Stimulated activated CD8-positive, alpha-beta memory T cell treated with anti-CD3 and anti-CD28 coated beads, Interleukin-7, amount 100 ng/mL, for 48 hours (primary cell): ENCODE measurements around the gene MYOG.

Experiments used
- DNase-seq, 2 donors: peaks; one replicate each; pipeline ENCODE4 v3.0.0-alpha.2; 2020; ENCODE audit warnings: low read depth in 1 of 2; ENCODE audit errors: extremely low read depth in 1 of 2

MYOG gene

DNA sequence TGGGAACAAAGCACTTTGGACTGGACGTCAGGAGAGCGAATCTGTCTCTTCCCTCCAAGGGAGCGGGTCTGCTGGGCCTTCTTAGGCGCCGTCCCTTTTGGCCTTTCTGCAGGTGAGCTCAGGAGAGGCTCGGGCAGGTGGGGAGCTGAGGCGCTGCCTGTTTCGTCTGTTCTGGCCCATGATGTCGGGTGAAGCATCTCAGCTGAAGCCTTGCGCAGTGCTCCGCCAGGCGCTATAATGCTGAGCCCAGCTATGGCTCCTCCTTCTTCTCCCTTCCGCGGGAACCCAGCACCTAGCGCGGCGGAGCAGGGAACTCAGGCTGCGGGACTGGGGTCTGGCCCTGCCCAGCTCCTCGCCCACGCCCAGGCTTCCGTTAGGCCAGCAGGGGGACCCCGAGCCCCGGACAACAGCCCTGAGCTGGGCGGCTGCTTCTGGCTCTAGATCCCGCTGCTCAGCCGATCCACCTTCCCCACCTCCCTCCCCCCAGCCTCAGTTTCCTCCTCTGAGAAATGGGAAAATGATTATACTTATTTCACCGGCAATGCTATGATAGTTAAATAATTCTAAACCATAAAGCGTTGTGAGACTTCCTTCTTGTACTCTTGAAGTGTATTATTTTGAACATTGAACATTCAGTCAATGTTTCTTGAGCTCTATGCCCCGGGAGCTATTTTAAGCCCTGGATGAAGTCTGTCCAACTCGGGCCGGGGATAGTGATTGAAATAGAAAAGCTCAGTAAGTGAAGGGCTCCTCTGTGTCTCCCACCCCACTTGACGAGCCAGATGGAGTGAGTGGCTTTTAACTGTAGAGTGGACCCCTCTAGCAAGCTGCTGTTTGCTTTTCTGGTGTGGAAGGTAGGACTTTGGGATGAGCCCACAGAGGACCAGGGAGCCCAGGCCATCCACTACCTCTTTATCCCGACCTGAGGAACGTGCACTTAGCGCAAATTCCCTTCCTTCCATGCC is 32.1 kb upstream of the MYOG start:
- DNase-seq, result peak; percentile 14 to 15

DNA sequence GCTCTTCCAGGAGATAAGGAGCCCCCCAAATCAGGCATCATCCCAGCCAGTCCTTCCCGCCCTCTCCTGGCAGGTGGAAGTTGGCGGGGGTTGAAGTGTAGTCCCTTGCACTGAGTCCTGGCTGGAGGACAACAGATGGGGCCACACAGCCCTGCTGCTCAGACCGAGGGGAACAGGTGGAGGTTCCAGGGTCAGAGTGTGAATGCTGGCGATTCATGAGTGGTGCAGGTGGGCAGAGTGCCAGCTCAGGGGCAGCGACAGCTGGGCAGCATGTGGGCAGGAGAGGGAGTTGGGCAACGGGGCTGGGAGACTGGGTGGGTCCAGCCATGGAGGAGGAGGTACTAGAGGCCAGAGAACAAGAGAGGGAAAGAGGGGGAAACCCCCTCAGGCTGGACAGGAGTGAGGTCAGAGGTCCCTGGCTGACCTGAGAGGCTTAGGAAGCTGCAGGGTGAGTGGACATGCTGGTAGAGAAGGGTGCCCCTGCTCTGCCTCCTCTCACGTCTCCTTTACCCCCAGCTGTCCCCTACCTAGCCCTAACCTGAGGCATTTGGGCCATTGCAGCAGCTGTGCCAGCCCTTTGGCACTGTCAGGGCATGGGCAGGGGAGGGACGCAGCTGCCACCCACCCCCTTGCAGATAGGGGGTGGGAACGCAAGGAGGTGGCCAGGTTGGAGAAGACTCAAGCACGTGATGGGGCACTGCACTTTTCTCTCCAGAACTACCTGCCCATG is 30.4 kb upstream of the MYOG start:
- no peak for DNase-seq

DNA sequence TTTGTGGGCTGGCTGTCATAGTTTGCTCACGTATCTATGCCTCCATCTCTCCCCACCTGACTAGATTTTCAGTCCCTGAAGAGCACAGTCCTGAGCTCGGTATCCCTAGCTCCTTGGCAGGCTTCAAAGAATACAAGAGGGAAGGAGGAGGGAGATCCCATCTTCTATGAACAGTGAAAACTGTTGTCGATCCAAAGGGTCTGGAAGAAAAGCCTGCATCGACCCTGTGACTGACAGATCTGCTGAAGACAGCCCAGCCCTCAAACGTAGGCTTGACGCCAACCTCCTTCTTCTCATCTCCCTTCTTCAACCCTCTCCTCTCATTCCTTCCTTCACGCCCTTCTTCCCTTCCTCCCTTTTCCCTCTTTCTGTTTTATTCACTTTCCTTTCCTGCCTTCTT is 28.4 kb upstream of the MYOG start:
- no peak for DNase-seq

- DNase-seq, result no peak
Observed at GRCh38 chr1:203113308-203113707, 27.5 kb upstream of the MYOG start.

DNA sequence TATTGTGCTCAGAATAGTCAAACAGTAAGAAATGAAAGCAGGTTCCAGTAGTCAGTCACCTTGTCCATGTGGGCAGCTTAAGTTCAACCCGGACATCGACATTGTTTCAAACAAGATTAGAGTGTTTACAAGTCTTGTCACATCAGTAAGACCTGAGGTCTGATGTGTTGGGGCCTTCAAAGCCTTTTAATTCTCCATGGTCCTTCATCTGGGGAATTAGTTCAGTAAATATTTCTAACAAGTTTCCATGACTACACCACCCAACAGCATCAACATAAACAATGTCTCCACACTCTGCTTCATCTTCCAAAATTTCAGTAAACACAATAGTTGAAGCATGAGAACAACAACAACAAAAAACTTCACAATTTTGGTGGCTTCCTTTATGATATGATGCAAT is 26.7 kb upstream of the MYOG start:
- no peak for DNase-seq

- DNase-seq, result no peak
Observed at GRCh38 chr1:203104789-203105390, 19.1 kb upstream of the MYOG start.

DNA sequence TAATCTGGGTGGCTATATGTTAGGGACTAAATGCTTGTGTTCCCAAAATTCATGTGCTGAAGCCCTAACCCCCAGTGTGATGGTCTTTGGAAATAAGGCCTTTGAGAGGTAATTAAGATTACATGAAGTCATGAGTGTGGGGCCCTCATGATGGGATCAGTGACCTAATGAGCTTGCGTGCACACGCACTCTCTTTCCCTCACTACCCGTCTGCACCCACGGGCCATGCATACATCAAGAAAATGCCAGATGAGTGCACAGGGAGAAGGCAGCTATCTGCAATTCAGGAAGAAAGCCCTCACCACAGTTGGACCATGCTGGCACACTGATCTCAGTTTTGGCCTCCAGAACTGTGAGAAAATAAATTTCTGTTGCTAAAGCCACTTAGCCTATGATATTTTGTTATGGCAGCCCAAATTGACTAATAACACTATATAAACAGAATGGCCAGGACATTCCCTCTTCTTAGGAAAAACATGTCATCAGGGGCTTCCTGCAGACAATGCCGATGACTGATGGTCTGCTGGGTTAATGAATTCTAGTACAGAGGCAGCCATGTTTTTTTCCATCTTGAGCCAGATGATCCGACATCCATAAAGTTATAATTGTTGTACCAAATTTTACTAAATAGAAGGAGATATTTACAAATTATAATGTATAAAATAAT is 18.1 kb upstream of the MYOG start:
- no peak for DNase-seq

DNA sequence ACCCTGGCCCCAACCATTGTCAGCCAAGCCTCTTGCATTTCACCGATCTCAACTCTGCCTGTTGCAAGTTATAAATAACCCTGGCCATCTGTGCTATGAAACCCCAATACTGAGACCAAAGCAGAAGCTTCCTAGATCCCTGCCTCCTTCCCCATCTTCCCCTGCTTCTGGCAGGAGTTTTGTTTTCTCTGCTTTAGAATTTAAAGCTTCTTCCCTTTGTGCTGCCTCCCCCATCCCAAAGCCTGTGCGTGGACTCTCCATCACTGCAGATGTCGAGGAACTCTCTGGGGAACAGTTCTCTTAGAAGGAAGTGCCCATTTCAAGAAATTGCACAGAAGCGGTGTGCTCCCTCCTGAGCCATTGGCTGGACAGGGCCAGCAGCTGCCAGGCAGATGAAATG is 17.4 kb upstream of the MYOG start:
- no peak for DNase-seq

DNA sequence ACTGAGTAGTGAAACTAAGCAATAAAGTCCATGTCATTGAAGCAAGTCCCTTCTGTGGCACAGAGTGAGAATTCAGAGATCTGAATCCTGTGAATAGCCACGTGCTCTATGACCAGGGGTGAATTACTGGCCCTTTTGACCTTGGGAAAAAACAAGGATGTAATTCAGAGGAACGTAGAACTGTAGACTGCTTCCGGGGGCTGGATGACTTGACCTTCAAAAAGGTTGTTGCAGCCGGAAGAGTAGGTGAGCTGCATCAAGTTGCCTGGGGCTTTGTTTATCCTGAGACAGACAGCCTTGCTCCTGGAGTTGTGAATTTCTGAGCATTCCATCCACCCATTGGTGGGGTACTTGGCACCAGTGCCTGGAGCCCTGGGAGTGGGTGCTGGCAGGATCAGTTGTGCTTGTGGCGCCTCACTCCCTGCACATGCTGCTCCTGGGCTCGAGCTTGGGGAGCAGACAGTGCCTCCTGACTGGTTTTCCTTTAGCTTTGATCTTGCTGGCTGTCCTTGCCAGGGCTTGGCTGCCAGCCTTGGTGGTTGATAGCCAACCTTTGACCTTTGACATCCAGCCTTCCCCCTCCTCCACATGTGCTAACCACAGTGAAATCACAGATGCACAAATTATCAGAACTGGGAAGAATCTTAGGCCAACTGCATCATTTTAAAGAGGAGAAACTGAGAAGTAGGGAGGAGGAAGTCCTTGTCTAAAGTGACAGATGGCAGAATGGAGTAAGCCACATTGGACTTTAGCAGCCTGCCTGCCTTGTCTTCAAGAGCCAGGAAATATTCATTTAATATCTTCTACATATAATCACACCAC is 16.2 kb upstream of the MYOG start:
- DNase-seq, result no peak

DNA sequence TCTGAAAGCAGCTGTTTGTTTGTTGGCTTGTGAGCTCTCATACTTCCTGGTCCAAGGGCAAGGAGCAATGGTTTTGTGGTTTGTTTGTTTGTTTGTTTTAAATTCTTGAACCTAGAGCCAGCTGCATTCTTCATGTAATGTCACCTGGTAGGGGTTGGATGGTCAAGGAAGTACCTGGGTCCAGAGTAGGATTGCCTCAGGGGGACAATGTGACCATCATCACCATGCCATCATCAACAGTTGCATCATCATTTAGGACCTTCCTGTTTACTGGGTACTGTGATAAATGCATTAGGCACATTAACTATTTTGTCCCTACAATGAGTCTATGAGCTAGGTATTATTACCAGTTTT is 14.7 kb upstream of the MYOG start:
- DNase-seq, result no peak

DNA sequence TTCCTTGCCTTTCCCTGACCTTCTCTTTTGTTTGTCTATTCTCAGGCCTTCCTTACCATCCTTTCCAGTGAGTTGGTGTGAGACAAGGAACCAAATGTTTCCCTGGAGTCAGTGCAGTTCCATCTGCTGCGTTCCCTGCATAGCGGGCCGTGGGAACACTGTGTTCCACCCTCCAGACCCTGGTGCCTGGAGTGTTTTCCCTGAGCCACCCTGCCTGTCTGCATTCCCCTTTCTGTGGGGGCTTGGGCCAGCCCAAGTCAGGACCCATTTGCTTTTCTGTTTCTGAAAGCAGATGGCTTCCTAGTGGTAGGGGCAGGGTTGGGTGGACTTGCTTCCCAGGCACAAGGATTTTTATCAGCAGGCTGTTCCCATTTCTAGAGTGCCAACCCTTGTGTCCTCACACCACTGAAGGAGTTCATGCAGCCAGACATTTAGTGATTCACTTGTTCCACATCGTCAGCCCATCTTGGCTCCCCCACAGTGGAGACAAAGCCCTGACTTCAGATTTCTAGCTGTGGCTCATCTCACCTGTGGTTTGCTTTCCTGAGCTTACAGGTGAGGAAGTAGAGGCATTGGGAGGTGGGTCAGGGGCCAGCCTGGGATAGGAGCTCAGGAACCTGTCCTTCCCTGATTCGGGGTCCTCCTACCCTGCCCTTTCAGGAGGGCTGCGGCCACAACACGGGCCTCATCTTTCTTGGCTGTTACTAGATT is 14.1 kb upstream of the MYOG start:
- no peak for DNase-seq

- DNase-seq, result no peak
Observed at GRCh38 chr1:203098914-203099520, 13.2 kb upstream of the MYOG start.

- DNase-seq, result no peak
Observed at GRCh38 chr1:203098445-203098844, 12.6 kb upstream of the MYOG start.

DNA sequence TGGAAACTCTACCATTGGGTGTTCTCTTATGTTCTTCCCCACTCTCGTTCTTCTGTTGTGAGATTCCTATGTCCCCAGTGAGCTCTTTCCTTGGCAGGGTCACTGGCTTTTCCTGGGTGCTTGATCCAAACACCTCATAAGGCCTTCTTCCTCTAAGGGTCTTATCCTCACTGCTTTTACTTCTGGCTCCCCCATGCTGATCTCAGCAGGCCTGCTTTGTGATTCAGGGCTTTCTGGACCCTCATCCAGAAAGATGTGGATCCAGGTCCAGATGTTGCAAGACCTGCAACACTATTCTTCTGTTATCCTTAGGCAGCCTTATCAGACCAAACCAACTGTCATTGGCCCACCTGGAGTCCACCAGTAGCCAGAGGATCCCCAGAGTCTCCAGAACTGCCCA is 11.2 kb upstream of the MYOG start:
- no peak for DNase-seq

- no peak for DNase-seq
Observed at GRCh38 chr1:203096566-203096965, 10.8 kb upstream of the MYOG start.

DNA sequence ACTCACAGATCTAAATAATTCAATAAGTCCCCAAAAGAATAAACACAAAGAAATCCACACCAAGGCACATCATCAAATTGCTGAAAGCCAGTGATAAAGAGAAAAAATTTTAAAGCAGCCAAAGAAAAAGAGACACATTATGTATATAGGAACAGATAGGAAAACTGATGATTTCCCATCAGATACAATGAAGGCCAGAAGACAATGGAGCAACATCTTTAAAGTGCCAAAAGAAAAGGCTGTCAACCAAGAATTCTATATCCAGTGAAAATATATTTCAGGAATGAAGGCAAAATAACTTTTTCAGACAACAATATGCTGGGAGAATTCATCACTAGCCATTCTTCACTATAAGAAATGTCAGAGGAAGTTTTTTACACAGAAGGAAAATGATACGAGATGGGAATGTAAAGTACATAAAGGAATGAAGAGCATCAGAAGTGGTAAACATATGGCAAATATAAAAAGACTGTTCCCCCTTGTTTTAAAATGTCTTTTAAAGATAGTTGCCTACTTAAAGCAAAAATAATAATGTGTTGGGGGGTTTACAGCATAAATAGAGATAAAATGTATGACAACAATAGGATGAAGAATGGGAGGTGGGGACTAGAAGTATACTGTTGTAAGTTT is 9.4 kb upstream of the MYOG start:
- no peak for DNase-seq

DNA sequence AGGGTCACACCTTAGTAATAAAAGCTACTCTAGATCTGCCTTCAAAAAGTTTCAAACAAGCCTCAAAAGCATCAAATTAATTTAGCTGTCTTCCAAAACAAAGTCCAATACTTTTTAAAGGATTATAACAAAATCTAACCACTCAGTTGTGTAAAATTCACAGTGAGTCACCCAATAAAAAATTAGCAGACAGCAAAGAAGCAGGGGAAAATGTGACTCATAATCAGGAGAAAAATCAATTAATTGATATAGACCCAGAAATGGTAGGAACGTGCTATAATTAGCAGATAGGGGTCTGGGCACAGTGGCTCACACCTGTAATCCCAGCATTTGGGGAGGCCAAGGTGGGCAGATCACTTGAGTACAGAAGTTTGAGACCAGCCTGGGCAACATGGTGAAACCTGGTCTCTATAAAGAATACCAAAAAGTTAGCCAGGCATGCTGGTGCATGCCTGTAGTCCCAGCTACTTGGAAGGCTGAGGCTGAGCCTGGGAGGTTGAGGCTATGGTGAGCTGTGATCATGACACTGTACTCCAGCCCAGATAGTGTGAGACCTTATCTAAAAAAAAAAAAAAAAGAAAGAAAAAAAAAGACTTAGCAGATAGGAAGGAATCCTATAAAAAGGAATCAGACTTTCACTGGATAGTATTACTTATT is 8.1 kb upstream of the MYOG start:
- DNase-seq, result no peak

GRCh38 chr1:203091761-203092330 is 6.0 kb upstream of the MYOG start:
- no peak for DNase-seq
